Measurements from ENCODE around the gene TGFBR3. TPM values are rescaled to one million over a fixed set of nuclear protein-coding genes. Genes with fewer than 3 reads are reported as not detected.

TGFBR3 gene
- total and polyA plus RNA-seq, 2 of the 8 experiments (the other 6 are each of a cell fraction or from before 2014, with no cell fraction given) = 2.0 to 6.1 TPM

DNA sequence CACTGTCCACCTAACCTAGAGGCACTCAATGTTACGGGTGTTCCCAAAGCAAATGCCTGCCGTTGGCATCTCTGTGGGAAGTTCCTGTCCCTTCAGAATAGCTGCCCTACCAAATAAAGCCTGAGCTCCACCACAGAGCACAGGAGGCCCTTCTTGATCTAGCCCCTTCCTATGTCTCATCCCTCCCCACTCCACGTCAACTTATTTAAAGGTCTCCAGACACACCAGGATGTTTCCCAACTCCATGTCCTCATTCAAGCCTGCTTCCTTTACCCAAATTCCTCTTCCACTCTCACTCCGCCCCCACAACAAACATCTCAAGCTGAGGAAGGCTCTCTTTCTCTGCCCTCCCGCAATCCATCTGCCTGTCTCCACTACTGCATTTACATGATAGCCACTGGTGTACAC, 87.7 kb downstream of the TGFBR3 start:
- H3K4me2 ChIP-seq (ENCODE audit: insufficient read depth in 1 of 2, low read depth in 2 of 2, low read length in 2 of 2) = no peak overlapping the region
- H3K4me1 ChIP-seq (replicated peaks in 1 of 4; ENCODE audit: control insufficient read depth in 3 of 4, insufficient read depth in 4 of 4, low read length in 3 of 4) = no peaks in the 10 kb centered on the region
- FAIRE-seq = no peak
- no peak overlapping the region for H4K8ac ChIP-seq (ENCODE audit: extremely low read depth, insufficient read depth, low read length)
- no peak overlapping the region for H4K91ac ChIP-seq (replicated peaks; ENCODE audit: insufficient read length, low read length)
- H3K14ac ChIP-seq (ENCODE audit: insufficient read length) = no peak overlapping the region
- H3K9ac ChIP-seq (replicated peaks in 1 of 4; ENCODE audit: extremely low read depth in 1 of 4, low read depth in 3 of 4, low read length in 3 of 4) = no peak overlapping the region
- no peaks in the 10 kb centered on the region for H3K79me2 ChIP-seq (ENCODE audit: control insufficient read depth in 1 of 2, insufficient read depth in 2 of 2, low read length in 2 of 2)
- ChIA-PET CTCF (ENCODE audit: partially characterized antibody) (interaction anchor here (0.5 to 2.3 kb wide), 9 partner anchors 9 to 1335 kb away, joined by 3 to 11 read pairs (median 4); no protein-coding TSS in a partner anchor), POLR2A (ENCODE audit: partially characterized antibody) (interaction anchor here (1.0 kb wide), 1 partner anchor 12 kb away, joined by 3 read pairs; no protein-coding TSS in a partner anchor)
- H3K27ac ChIP-seq (ENCODE audit: low read depth, low read length) = no peak overlapping the region
- H3K23ac ChIP-seq (ENCODE audit: insufficient read length) = no peak overlapping the region
- no peak overlapping the region for H2BK5ac ChIP-seq (ENCODE audit: low read depth, low read length)
- no peak overlapping the region for H3K56ac ChIP-seq (replicated peaks; ENCODE audit: insufficient read length, low read depth, low read length)
- no peak overlapping the region for H3K4me3 ChIP-seq (ENCODE audit: extremely low read depth in 1 of 4, insufficient read depth in 2 of 4, low read depth in 3 of 4, low read length in 4 of 4)
- no peak overlapping the region for H2AFZ ChIP-seq (ENCODE audit: low read length)
- no peak overlapping the region for H4K5ac ChIP-seq (ENCODE audit: insufficient read length, low read depth, low read length)
- H2BK120ac ChIP-seq (replicated peaks; ENCODE audit: low read depth, low read length) = no peak overlapping the region
- H3K9me3 ChIP-seq (ENCODE audit: insufficient read depth in 2 of 2, low read depth in 1 of 2, low read length in 1 of 2) = no peaks in the 10 kb centered on the region
- no peak overlapping the region for H2BK15ac ChIP-seq (ENCODE audit: low read length)
- no peaks in the 10 kb centered on the region for H3K79me1 ChIP-seq (ENCODE audit: low read depth, low read length)
- no peak overlapping the region for H2AK5ac ChIP-seq (ENCODE audit: low read depth, low read length)
- H3K23me2 ChIP-seq (ENCODE audit: low read depth, low read length) = no peaks in the 10 kb centered on the region
- no peak overlapping the region for H2BK20ac ChIP-seq (ENCODE audit: low read length)
- H3K36me3 ChIP-seq (ENCODE audit: control insufficient read depth in 2 of 4, insufficient read depth in 4 of 4, low read length in 3 of 4) = no peaks in the 10 kb centered on the region
- no peak overlapping the region for H2BK12ac ChIP-seq (ENCODE audit: low read depth, low read length)
- no peak overlapping the region for H3K18ac ChIP-seq (ENCODE audit: extremely low read depth, low read length)
- no peaks in the 10 kb centered on the region for H3K27me3 ChIP-seq (replicated peaks in 1 of 4; ENCODE audit: control insufficient read depth in 3 of 4, extremely low read depth in 1 of 4, insufficient read depth in 3 of 4, low read length in 3 of 4)
- H3K4ac ChIP-seq (replicated peaks; ENCODE audit: insufficient read length, low read depth, low read length) = no peak overlapping the region
- 91% methylated on average over 5 of the region's 5 CpGs; no CpG with 5 or more reads in 1 of the 2 experiments for WGBS, 2 experiments (ENCODE audit: extremely low coverage in 1 of 2, insufficient coverage in 1 of 2, insufficient read length in 1 of 2, insufficient replicate concordance in 2 of 2, low coverage in 1 of 2, low lambda C conversion rate in 2 of 2, missing lambda C conversion rate in 1 of 2)
- H4K20me1 ChIP-seq (replicated peaks in 1 of 2; ENCODE audit: control insufficient read depth in 1 of 2, insufficient read depth in 2 of 2, low read length in 2 of 2) = no peaks in the 10 kb centered on the region
- TF ChIP-seq TAF7 (optimal IDR thresholded peaks at IDR 0.05; ENCODE audit: borderline replicate concordance, low read depth, low read length) = no peak
- no peak for TF ChIP-seq CBX5 (IDR thresholded peaks at IDR 0.05; ENCODE audit: low read depth, low read length)
- TF ChIP-seq CEBPB (IDR thresholded peaks at IDR 0.05; ENCODE audit: low read depth, low read length) = no peak
- TF ChIP-seq HDAC2 (IDR thresholded peaks at IDR 0.05; ENCODE audit: borderline replicate concordance in 1 of 2, low read depth in 2 of 2, low read length in 2 of 2) = no peak
- no peak for TF ChIP-seq PHF8 (conservative IDR thresholded peaks at IDR 0.05; ENCODE audit: low read depth, low read length)
- no peak for TF ChIP-seq EP300 (IDR thresholded peaks at IDR 0.05; ENCODE audit: borderline replicate concordance in 1 of 2, low read depth in 2 of 2, low read length in 2 of 2)
- no peak for TF ChIP-seq SP2 (IDR thresholded peaks at IDR 0.05; ENCODE audit: low read length)
- DNase-seq (ENCODE audit: low read depth in 1 of 2, low spot score in 2 of 2) = no peak

All from H1 (cell line).